Activated CD4-positive, alpha-beta T cell treated with anti-CD3 and anti-CD28 coated beads, Interleukin-2, Interleukin-6, amounts not matched to agents 100 ng/mL and 50 ng/mL, durations not matched to agents 16 hours and 8 hours (primary cell): ENCODE data around the gene ARHGAP33.
A peak's percentile ranks its signal among the peaks of the same experiment; 100 is the strongest.

Source experiments
- DNase-seq: peaks from one replicate; pipeline ENCODE4 v3.0.0-alpha.2; 2020

The ARHGAP33 gene, protein sequence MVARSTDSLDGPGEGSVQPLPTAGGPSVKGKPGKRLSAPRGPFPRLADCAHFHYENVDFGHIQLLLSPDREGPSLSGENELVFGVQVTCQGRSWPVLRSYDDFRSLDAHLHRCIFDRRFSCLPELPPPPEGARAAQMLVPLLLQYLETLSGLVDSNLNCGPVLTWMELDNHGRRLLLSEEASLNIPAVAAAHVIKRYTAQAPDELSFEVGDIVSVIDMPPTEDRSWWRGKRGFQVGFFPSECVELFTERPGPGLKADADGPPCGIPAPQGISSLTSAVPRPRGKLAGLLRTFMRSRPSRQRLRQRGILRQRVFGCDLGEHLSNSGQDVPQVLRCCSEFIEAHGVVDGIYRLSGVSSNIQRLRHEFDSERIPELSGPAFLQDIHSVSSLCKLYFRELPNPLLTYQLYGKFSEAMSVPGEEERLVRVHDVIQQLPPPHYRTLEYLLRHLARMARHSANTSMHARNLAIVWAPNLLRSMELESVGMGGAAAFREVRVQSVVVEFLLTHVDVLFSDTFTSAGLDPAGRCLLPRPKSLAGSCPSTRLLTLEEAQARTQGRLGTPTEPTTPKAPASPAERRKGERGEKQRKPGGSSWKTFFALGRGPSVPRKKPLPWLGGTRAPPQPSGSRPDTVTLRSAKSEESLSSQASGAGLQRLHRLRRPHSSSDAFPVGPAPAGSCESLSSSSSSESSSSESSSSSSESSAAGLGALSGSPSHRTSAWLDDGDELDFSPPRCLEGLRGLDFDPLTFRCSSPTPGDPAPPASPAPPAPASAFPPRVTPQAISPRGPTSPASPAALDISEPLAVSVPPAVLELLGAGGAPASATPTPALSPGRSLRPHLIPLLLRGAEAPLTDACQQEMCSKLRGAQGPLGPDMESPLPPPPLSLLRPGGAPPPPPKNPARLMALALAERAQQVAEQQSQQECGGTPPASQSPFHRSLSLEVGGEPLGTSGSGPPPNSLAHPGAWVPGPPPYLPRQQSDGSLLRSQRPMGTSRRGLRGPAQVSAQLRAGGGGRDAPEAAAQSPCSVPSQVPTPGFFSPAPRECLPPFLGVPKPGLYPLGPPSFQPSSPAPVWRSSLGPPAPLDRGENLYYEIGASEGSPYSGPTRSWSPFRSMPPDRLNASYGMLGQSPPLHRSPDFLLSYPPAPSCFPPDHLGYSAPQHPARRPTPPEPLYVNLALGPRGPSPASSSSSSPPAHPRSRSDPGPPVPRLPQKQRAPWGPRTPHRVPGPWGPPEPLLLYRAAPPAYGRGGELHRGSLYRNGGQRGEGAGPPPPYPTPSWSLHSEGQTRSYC

DNA sequence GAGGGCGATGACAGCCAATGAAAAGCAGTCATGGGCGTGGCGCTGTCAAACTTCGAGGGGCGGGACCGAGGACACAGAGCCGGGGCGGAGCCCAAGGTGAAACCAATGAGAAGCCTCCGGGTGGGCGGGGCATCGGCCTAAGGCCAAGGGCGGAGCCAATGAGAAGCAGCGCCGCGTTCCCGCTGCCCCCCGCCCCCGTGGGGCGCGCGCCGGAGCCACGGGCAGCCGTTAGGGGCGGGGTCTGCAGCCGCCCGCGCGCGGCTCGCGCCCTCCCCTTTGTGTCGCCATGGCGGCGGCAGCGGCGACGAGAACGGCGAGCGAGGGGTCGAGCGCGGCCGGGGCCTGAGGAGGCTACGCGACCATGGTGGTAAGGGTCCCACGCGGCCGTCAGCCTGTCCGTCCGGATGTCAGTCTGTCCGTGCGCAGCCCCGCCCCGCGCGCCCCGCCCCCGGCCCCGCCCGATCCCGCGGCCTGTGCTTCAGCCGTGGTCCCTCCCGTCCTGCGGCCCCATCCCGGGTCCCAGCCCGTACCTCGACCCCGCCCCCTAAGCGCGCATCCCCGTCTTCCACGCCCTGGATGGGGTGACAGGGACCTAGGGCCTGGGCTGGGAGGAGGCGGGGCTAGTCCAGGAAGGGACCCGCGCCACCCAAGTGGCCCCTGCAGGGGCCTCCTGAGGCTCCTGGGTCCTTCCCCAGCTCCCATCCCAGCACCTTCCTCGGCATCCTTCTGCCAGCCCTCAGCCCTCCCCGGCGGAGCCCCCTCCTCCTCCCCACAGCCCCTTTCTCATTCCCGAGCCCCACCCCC is at the start of gene ARHGAP33:
Gene ARHGAP33 (plus strand): TSS at position 267 of the 804 bp plus-strand sequence. CDS start 95 bp downstream, at position 362.
- DNase-seq = peak; percentile 99

DNA sequence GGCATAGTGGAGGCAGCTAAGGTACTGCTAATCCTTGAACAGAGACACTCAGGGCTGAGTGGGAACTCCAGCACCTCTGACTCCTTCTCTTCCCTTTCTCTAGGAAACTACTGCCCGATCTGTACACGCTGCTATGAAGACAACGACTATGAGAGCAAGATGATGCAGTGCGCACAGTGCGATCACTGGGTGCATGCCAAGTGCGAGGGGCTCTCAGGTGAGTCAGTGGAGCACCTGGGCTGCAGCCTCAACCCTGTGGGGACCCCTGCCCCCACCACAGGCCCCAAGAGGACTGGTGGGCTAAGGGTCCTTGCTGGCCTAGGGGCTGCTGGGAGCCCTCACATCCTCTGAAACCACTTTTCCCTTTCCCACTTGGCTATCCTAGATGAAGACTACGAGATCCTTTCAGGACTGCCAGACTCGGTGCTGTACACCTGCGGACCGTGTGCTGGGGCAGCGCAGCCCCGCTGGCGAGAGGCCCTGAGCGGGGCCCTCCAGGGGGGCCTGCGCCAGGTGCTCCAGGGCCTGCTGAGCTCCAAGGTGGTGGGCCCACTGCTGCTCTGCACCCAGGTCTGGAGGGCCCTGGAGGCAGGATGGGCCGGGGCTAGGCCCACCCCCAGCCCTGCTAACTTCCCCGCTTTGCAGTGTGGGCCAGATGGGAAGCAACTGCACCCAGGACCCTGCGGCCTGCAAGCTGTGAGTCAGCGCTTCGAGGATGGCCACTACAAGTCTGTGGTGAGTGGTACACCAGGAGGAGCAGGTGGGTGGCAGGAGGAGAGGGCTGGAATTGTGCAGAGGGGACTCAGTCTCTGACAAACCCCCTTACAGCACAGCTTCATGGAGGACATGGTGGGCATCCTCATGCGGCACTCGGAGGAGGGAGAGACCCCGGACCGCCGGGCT is 48.1 kb upstream of the ARHGAP33 start:
- DNase-seq = no peak

DNA sequence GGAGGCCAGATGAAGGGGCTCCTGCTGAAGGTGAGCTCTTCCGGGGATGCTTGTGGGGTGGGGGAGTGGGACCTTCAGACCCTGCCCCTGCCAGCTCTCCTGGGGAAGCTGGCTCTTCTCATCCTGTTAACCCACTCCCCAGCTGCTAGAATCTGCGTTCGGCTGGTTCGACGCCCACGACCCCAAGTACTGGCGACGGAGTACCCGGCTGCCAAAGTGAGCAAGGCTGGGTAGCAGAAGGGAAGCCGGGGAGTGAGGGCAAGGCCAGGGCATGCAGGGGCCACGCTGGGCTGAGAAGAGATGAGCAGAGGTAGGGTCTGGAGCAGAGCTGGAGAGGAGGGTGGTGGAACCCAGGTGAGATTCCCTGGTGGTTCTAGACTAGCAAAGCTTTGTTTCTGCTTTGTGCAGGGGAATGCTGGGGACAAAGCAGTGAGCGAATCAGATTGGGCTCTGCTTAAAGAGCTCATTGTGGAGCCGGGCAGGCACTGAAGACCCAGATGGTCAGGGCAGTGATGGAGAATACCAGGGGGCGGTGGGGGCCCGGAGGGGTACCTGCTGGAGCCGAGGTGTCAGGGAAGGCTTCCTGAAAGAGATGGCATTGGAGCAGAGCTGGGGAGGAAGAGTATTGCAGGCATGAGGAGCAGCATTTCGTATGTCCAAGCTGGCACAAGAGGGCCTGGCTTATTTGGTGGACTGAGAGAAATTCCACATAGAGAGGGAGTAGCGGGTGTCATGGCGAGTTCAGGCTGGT is 47.2 kb upstream of the ARHGAP33 start:
- no peak for DNase-seq

DNA sequence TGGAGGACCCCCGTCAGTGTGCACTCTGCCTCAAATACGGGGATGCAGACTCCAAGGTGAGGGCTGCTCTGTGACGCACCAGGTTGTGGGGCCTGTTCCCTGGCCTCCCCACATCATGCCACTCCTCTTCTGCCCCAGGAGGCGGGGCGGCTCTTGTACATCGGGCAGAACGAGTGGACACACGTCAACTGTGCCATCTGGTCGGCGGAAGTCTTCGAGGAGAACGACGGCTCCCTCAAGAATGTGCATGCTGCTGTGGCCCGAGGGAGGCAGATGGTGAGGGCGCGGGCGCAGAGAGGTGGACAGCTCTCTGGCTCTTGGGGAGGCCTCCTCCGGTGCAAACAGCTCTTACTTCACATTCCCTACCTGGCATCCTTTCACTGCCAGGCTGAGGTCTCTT is 46.3 kb upstream of the ARHGAP33 start:
- no peak for DNase-seq

DNA sequence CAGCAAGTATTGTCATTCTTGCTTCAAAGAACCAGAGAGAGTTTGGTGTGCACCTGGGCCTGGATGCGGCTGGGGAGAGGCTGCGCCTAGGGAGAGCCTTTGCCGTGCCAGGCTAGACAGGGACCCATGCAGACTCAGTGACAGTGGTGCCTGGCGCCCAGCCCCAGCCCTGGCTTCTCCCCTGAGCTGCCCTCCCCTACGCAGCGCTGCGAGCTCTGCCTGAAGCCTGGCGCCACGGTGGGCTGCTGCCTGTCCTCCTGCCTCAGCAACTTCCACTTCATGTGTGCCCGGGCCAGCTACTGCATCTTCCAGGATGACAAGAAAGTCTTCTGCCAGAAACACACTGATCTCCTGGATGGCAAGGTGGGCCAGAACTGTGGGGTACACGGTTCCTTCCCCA is 45.6 kb upstream of the ARHGAP33 start:
- no peak for DNase-seq

DNA sequence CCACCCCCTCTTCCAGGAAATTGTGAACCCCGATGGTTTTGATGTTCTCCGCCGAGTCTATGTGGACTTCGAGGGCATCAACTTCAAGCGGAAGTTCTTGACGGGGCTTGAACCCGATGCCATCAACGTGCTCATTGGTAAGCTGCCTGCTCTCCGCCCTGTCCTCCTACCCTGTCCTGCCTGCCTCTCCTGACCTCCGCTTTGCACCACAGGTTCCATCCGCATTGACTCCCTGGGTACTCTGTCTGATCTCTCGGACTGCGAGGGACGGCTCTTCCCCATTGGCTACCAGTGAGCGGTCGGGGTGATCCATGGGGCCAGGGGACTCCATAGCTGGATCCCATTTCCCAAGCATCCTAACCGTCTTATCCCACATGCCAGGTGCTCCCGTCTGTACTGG is 45.0 kb upstream of the ARHGAP33 start:
- no peak for DNase-seq

DNA sequence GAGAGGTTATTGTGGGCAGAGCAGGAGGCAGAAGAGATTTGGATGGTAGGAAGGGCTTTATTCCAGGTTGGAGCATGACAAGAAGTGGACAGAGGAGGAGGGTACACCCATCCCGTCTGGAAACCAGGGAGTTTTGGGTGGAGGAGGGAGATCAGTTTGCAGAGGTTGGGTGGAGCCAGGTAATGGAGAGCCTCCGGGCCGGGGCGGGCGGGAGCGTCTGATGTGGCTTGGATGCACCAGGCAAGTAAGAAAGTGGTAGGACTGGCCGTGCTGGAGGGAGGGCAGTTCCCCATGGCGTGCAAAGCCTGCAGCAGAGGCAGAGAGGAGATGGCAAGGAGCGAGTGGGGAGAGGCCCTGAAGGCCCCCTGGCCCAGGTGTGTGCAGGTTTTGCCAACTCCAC is 44.0 kb upstream of the ARHGAP33 start:
- DNase-seq = no peak

DNA sequence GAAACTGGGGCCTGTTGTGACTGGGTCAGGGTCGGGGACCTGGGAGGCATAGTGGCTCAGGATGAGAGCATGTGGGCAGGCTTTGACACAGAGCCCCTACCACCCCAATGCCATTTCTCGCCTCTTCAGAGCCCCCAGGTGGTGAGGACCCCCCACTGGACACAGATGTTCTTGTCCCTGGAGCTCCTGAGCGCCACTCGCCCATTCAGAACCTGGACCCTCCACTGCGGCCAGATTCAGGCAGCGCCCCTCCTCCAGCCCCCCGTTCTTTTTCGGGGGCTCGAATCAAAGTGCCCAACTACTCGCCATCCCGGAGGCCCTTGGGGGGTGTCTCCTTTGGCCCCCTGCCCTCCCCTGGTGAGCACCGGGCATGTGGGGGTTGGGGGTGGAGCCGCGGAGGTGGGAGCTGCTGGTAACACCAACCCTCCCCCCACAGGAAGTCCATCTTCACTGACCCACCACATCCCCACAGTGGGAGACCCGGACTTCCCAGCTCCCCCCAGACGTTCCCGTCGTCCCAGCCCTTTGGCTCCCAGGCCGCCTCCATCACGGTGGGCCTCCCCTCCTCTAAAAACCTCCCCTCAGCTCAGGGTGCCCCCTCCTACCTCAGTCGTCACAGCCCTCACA is 43.5 kb upstream of the ARHGAP33 start:
- DNase-seq = no peak

DNA sequence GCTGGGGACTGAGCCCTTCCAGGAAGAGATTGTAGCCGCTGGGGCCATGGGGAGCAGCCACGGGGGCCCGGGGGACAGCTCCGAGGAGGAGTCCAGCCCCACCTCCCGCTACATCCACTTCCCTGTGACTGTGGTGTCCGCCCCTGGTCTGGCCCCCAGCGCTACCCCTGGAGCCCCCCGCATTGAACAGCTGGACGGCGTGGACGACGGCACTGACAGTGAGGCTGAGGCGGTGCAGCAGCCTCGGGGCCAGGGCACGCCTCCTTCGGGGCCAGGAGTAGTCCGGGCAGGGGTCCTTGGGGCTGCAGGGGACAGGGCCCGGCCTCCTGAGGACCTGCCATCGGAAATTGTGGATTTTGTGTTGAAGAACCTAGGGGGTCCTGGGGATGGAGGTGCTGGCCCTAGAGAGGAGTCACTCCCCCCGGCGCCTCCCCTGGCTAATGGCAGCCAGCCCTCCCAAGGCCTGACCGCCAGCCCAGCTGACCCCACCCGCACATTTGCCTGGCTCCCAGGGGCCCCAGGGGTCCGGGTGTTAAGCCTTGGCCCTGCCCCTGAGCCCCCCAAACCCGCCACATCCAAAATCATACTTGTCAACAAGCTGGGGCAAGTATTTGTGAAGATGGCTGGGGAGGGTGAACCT is 42.7 kb upstream of the ARHGAP33 start:
- no peak for DNase-seq

DNA sequence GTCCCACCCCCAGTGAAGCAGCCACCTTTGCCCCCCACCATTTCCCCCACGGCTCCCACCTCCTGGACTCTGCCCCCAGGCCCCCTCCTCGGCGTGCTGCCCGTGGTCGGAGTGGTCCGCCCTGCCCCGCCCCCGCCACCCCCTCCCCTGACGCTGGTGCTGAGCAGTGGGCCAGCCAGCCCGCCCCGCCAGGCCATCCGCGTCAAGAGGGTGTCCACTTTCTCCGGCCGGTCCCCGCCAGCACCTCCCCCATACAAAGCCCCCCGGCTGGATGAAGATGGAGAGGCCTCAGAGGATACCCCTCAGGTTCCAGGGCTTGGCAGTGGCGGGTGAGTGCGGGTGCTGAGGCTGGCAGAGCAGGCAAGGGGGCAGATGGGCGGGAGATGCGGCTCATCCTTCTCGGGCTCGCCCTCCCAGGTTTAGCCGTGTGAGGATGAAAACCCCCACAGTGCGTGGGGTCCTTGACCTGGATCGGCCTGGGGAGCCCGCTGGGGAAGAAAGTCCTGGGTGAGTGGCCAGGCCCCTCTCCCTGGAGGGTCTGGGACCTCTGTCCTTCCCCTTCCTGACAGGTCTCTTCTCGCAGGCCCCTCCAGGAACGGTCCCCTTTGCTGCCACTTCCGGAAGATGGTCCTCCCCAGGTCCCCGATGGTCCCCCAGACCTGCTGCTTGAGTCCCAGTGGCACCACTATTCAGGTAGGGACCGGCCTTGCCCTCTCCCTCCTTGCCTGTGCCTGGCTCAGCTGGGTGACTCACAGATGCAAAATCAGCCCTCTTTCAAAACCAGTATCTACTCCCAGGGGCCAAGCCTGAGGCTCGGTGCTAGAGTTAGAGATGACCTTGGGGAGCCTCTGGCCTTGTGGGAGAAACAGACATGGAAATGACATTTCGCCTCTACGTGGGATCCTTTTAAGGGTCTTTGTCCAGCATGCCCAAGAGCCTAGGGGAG is 41.9 kb upstream of the ARHGAP33 start:
- no peak for DNase-seq

DNA sequence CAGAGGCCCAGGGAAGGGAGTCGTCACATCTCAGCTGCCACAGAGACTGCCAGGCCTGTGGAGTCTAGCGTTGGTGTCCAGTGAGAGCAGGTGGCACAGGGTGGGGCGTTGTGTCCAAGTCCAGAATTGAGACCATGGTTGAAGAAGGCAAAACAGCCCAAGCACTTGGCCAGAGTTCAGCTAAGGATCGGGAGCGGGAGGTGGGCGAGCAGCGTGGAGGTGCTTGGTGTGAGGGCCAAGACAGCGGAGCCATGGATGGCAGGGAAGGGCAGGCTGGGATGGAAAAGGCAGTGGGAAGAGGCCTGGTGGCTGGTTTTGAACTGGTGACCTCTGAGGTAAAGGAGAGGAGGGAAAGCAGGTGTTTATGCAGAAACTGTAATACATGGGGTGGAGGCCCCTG is 41.1 kb upstream of the ARHGAP33 start:
- DNase-seq = no peak

DNA sequence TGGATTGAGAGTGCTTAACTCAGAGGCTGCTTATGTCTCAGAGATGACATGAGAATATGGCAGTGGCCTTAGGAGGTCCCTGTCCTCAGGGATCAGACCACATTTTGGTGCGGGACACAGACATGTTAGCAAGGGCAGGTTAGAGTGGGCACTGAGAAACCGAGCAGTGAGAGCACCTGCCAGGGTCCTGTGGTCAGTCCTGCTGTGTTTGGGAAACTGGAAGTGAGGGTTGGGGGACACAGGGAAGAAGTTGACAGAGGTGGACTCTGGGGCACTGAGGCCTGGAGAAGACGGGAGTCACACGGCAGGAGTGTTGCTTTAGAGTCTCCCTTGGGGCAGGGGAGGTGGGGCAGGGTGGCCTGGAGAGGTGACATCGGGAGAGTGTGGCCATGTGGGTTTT is 40.5 kb upstream of the ARHGAP33 start:
- no peak for DNase-seq

DNA sequence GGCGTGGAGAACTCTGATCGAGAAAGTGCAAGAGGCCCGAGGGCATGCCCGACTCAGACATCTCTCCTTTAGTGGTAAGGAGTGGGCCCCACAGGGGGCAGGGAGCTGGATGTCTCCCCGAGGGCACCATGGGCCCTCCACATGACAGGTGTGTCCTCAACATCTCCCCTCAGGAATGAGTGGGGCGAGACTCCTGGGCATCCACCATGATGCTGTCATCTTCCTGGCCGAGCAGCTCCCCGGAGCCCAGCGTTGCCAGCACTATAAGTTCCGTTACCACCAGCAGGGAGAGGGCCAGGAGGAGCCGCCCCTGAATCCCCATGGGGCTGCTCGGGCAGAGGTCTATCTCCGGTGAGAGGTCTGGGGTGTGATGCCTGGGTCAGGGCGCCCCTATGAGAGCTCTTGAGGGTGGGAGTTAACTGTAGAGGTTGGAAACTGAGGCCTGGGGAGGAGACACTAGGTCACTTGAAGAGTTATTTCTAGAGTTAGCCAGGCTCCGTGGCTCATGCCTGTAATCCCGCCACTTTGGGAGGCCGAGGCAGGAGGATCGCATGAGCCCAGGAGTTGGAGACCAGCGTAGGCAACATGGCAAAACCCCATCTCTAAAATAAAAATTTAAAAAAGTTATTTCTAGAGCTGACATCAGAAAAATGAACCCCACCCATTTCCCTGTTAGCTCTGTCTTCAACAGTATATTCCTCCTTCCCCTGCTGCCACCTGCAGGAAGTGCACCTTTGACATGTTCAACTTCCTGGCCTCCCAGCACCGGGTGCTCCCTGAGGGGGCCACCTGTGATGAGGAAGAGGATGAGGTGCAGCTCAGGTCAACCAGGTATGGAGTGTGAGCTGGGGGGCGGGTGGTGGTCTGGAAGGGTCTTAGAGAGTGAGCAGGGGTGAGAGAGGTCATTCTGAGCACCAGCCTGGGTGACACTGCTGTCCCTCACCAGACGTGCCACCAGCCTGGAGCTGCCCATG is 38.2 kb upstream of the ARHGAP33 start:
- DNase-seq = no peak

DNA sequence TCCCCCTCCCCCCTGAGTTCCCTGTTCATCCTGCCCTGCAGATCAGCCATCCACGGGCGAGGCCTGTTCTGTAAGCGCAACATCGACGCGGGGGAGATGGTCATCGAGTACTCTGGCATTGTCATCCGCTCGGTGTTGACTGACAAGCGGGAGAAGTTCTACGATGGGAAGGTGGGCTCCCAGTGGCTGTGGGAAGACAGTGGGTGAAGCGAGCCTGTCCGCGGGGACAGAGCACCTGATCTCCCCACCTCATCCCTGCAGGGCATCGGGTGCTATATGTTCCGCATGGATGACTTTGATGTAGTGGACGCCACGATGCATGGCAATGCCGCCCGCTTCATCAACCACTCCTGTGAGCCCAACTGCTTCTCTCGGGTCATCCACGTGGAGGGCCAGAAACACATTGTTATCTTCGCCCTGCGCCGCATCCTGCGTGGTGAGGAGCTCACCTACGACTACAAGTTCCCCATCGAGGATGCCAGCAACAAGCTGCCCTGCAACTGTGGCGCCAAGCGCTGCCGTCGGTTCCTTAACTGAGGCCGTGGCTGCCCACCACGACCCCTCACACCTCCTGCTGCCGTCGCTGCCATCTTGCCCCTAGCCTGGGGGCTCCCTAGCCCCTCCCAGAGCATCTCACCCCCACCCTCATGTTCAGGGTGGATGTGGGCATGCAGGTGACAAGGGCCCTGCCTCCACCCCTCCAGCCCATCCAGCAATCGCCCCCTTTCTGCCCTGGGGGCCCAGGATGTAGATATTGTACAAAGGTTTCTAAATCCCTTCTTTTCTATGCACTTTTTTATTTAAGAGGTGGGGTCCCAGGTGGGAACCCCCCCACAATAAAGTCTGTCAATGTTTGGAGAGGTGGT is 37.1 kb upstream of the ARHGAP33 start:
- no peak for DNase-seq

DNA sequence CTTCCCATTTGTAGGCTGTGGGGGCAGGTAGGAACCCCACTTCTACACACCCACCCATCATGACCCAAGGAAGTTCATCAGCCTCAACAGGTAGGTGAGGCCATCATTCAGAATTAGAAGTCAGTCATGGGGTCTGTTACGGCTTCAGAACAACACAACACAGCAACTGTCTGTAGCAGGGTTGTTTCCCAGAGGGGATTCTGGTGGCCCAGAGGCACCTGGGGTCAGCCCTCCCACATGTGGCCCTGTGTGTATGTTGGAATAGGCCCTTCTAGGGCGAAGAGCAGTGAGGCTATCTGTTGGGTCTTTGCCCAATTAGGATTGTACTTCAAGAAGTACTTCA is 36.5 kb upstream of the ARHGAP33 start:
- DNase-seq = no peak
